IMR-90 (cell line): Measurements from ENCODE around the gene ADD3. TPM values are rescaled to one million over a fixed set of nuclear protein-coding genes. Genes with fewer than 3 reads are reported as not detected.

ENCODE experiments used
- ATAC-seq: fragments of 200-7000 bp; cut with Tn5 transposase; 2 replicates; pipeline ENCODE4 v1.9.1; 2020; ENCODE audit warnings: low read depth, mild to moderate bottlenecking, moderate library complexity
- BruUV-seq: library from RNA; stranded (reverse); fragments of 400-500 nt; replicated peaks from 2 replicates; lab custom pipeline; 2021; lab: Mats Ljungman, UMichigan
- CTCF ChIA-PET: fragments of 300-600 bp; formaldehyde crosslinking; extraction: SDS; loops from one replicate; lab custom pipeline; 2021; ENCODE audit warnings: antibody characterized with exemption; lab: Yijun Ruan, JAX
- POLR2A ChIA-PET: fragments of 300-600 bp; sonication (Branson Sonifier 250); formaldehyde crosslinking; loops from one replicate; lab custom pipeline; 2022; ENCODE audit warnings: antibody characterized with exemption; ENCODE audit not compliant: unreplicated experiment; lab: Charles Lee
- DNase-seq: peaks from one replicate; pipeline ENCODE4 v3.0.0; 2013
- H2AFZ ChIP-seq: replicated peaks from 2 replicates; pipeline ENCODE3; 2013; ENCODE audit warnings: low read length, mild to moderate bottlenecking; ENCODE audit not compliant: poor library complexity
- H2AK5ac ChIP-seq: 2 replicates; pipeline ENCODE4 v1.6.1; 2013; ENCODE audit warnings: low read depth, low read length, inconsistent platforms
- H2AK9ac ChIP-seq: replicated peaks from 2 replicates; pipeline ENCODE3; 2013; ENCODE audit warnings: mild to moderate bottlenecking, low read depth, low read length, moderate library complexity; ENCODE audit not compliant: poor library complexity
- H2BK120ac ChIP-seq: 2 replicates; pipeline ENCODE4 v1.6.1; 2013; ENCODE audit warnings: low read depth, low read length, inconsistent platforms
- H2BK15ac ChIP-seq: 3 replicates; pipeline ENCODE4 v1.6.1; 2013; ENCODE audit warnings: low read depth, low read length, inconsistent platforms
- H2BK20ac ChIP-seq: 2 replicates; pipeline ENCODE4 v1.6.1; 2013; ENCODE audit warnings: low read depth, mild to moderate bottlenecking, inconsistent platforms, low read length, moderate library complexity
- H2BK5ac ChIP-seq: 2 replicates; pipeline ENCODE4 v1.6.1; 2013; ENCODE audit warnings: mild to moderate bottlenecking, low read depth, low read length, inconsistent platforms; ENCODE audit not compliant: poor library complexity, severe bottlenecking
- H3K14ac ChIP-seq: replicated peaks from 2 replicates; pipeline ENCODE4 v1.6.1; 2013; ENCODE audit warnings: low read depth, low read length, inconsistent platforms
- H3K18ac ChIP-seq: 2 replicates; pipeline ENCODE4 v1.6.1; 2013; ENCODE audit warnings: low read depth, low read length, control low read depth
- H3K23ac ChIP-seq: 2 replicates; pipeline ENCODE4 v1.6.1; 2013; ENCODE audit warnings: low read depth, low read length, inconsistent platforms
- H3K27ac ChIP-seq: 2 replicates; pipeline ENCODE4 v1.5.1; 2013; ENCODE audit warnings: mild to moderate bottlenecking, control low read depth, low read length; ENCODE audit not compliant: insufficient read depth
- H3K27me3 ChIP-seq: 2 replicates; pipeline ENCODE4 v1.6.1; 2013; ENCODE audit warnings: low read length; ENCODE audit not compliant: control insufficient read depth, insufficient read depth
- H3K36me3 ChIP-seq: 2 replicates; pipeline ENCODE4 v1.6.1; 2013; ENCODE audit warnings: low read length, mixed read lengths; ENCODE audit not compliant: control insufficient read depth, insufficient read depth
- H3K4ac ChIP-seq: 2 replicates; pipeline ENCODE4 v1.6.1; 2013; ENCODE audit warnings: low read depth, low read length, inconsistent platforms
- H3K4me1 ChIP-seq: 2 replicates; pipeline ENCODE4 v1.6.1; 2013; ENCODE audit warnings: low read length, mixed read lengths; ENCODE audit not compliant: control insufficient read depth, insufficient read depth
- H3K4me2 ChIP-seq: 2 replicates; pipeline ENCODE4 v1.6.1; 2013; ENCODE audit warnings: low read depth, mild to moderate bottlenecking, control low read depth, low read length, moderate library complexity
- H3K4me3 ChIP-seq: 2 replicates; pipeline ENCODE4 v1.5.1; 2013; ENCODE audit warnings: low read depth, mild to moderate bottlenecking, control low read depth, low read length, moderate library complexity; ENCODE audit not compliant: insufficient read depth
- H3K56ac ChIP-seq: 2 replicates; pipeline ENCODE4 v1.6.1; 2013; ENCODE audit warnings: low read length, inconsistent platforms; ENCODE audit not compliant: insufficient read depth; ENCODE audit errors: extremely low read depth
- H3K79me1 ChIP-seq, 2 experiments: 2 replicates each; pipeline ENCODE4 v1.6.1; 2013; ENCODE audit warnings: low read length in 2 of 2, inconsistent platforms in 1 of 2, low read depth in 1 of 2
- H3K9ac ChIP-seq: 2 replicates; pipeline ENCODE4 v1.6.1; 2013; ENCODE audit warnings: low read depth, low read length, control low read depth
- H3K9me1 ChIP-seq: 2 replicates; pipeline ENCODE4 v1.6.1; 2013; ENCODE audit warnings: low read length, inconsistent platforms; ENCODE audit not compliant: insufficient read depth
- H3K9me3 ChIP-seq: 2 replicates; pipeline ENCODE4 v1.6.1; 2013; ENCODE audit warnings: low read length; ENCODE audit not compliant: control insufficient read depth, insufficient read depth
- H4K20me1 ChIP-seq: 2 replicates; pipeline ENCODE4 v1.6.1; 2013; ENCODE audit warnings: low read length, inconsistent platforms; ENCODE audit not compliant: insufficient read depth
- H4K5ac ChIP-seq: 2 replicates; pipeline ENCODE4 v1.6.1; 2013; ENCODE audit warnings: mild to moderate bottlenecking, low read depth, low read length, control low read depth
- H4K8ac ChIP-seq, 2 experiments: 2 replicates each; pipeline ENCODE4 v1.6.1; 2013; ENCODE audit warnings: low read depth in 2 of 2, low read length in 2 of 2, control low read depth in 1 of 2, inconsistent platforms in 1 of 2
- H4K91ac ChIP-seq: 2 replicates; pipeline ENCODE4 v1.6.1; 2013; ENCODE audit warnings: low read depth, low read length, inconsistent platforms; ENCODE audit not compliant: insufficient read depth
- BHLHE40 ChIP-seq: fragments of 150-350 bp; IDR thresholded peaks from 2 replicates; pipeline ENCODE4 v1.6.1; 2016; ENCODE audit warnings: mild to moderate bottlenecking, low read depth, low read length
- CEBPB ChIP-seq: IDR thresholded peaks from 2 replicates; pipeline ENCODE4 v1.6.1; 2012; ENCODE audit warnings: low read depth, low read length, improper control_type of control experiment
- ELK1 ChIP-seq: fragments of 150-350 bp; IDR thresholded peaks from 2 replicates; pipeline ENCODE4 v1.6.1; 2016; ENCODE audit warnings: low read depth, mild to moderate bottlenecking, low read length, moderate library complexity, borderline replicate concordance
- FOS ChIP-seq: fragments of 150-350 bp; IDR thresholded peaks from 2 replicates; pipeline ENCODE4 v1.6.1; 2016; ENCODE audit warnings: low read depth, low read length
- MAFK ChIP-seq: IDR thresholded peaks from 2 replicates; pipeline ENCODE4 v1.6.1; 2012; ENCODE audit warnings: low read depth, low read length, improper control_type of control experiment
- MAZ ChIP-seq: IDR thresholded peaks from 2 replicates; pipeline ENCODE4 v1.6.1; 2012; ENCODE audit warnings: low read depth, mild to moderate bottlenecking, low read length, improper control_type of control experiment, moderate library complexity, borderline replicate concordance
- NFE2L2 ChIP-seq: fragments of 150-350 bp; IDR thresholded peaks from 2 replicates; pipeline ENCODE4 v1.6.1; 2016; ENCODE audit warnings: low read depth, mild to moderate bottlenecking, low read length
- POLR2A ChIP-seq: IDR thresholded peaks from 2 replicates; pipeline ENCODE4 v1.6.1; 2012; ENCODE audit warnings: mild to moderate bottlenecking, low read depth, low read length
- RAD21 ChIP-seq: IDR thresholded peaks from 2 replicates; pipeline ENCODE4 v1.6.1; 2012; ENCODE audit warnings: low read length, improper control_type of control experiment
- RCOR1 ChIP-seq: IDR thresholded peaks from 2 replicates; pipeline ENCODE4 v1.6.1; 2012; ENCODE audit warnings: mild to moderate bottlenecking, low read length, improper control_type of control experiment; ENCODE audit not compliant: insufficient replicate concordance
- RFX5 ChIP-seq: IDR thresholded peaks from 2 replicates; pipeline ENCODE4 v1.8.0; 2012; ENCODE audit warnings: low read depth, mild to moderate bottlenecking, low read length, moderate library complexity
- SMC3 ChIP-seq: fragments of 150-350 bp; IDR thresholded peaks from 2 replicates; pipeline ENCODE4 v1.6.1; 2016; ENCODE audit warnings: low read depth, mild to moderate bottlenecking, antibody characterized with exemption, low read length, moderate library complexity
- WGBS, 2 experiments: methylation state at CpG; one replicate each; pipeline versions ENCODE4 v1.1.5 to v1.1.7; 2013; ENCODE audit warnings: missing lambda C conversion rate in 2 of 2; ENCODE audit not compliant: insufficient read length in 1 of 2; ENCODE audit errors: extremely low coverage in 2 of 2; 5-methylcytosine and 5-hydroxymethylcytosine counted together
- dilution Hi-C: fragments of 300-500 bp; cut with HindIII; formaldehyde crosslinking; loops from one replicate; pipeline ENCODE4 v1.14.3; 2018; ENCODE audit warnings: low sequenced_read_pairs; ENCODE audit not compliant: unreplicated experiment
- in situ Hi-C: fragments of 300-500 bp; cut with MboI; formaldehyde crosslinking; loops from 3 replicates; pipeline ENCODE4 v1.14.3; 2019; ENCODE audit warnings: low sequenced_read_pairs, inconsistent platforms, mixed read lengths
- intact Hi-C: fragments of 100-400 bp; cut with micrococcal nuclease; formaldehyde crosslinking; loops from 2 replicates; pipeline ENCODE4 v1.10.0; 2022
- polyA plus RNA-seq, 3 experiments: library from polyadenylated mRNA; depleted of rRNA; stranded (reverse); fragments of >200 nt; gene quantifications; 2 replicates each; pipeline ENCODE4 v1.2.3, GENCODE V29; 2012; ENCODE audit warnings: low replicate concordance in 1 of 3
- total RNA-seq: library from RNA; depleted of rRNA; stranded (reverse); fragments of >200 nt; gene quantifications from 2 replicates; pipeline ENCODE4 v1.2.3, GENCODE V29; 2012
- TF ChIP-seq, protein P1 (sequence below): fragments of 150-350 bp; IDR thresholded peaks from 2 replicates; pipeline ENCODE4 v1.6.1; 2017; ENCODE audit warnings: mild to moderate bottlenecking, antibody characterized with exemption, low read length, low read depth
- TF ChIP-seq, protein P2 (sequence below): conservative IDR thresholded peaks from 2 replicates; pipeline ENCODE4 v1.5.1; 2012; ENCODE audit warnings: mild to moderate bottlenecking, low read depth, low read length, improper control_type of control experiment

The ADD3 gene
- total and polyA plus RNA-seq, 2 of the 4 experiments (the other 2 are of a cell fraction), result 138 to 212 TPM

GRCh38 chr10:109976681-109977080, 31.1 kb upstream of the ADD3 start:
- H3K79me1 ChIP-seq, result no peaks in the 10 kb centered on the region
- CTCF ChIA-PET, result interaction anchor here (1.1 to 3.2 kb wide), 4 partner anchors 9 to 92 kb away, joined by 3 to 15 read pairs (median 6); no protein-coding TSS in a partner anchor

More at GRCh38 chr10:109976681-109977080, 31.1 kb upstream of the ADD3 start:
- Histone ChIP-seq H3K27ac (no peak overlapping the region), H3K27me3 (no peaks in the 10 kb centered on the region), H2AK5ac (no peak overlapping the region), H3K4me3 (no peak overlapping the region), H3K14ac (no peak overlapping the region), H4K8ac (no peak overlapping the region), H3K4me2 (no peak overlapping the region), H2AK9ac (no peak overlapping the region), H4K5ac (no peak overlapping the region), H2BK15ac (no peak overlapping the region), H3K9ac (no peak overlapping the region), H3K9me1 (peaks cover 3% of the 10 kb centered on the region), H4K91ac (no peak overlapping the region), H2AFZ (no peak overlapping the region), H2BK20ac (no peak overlapping the region), H4K20me1 (no peaks in the 10 kb centered on the region), H3K4me1 (peaks cover 4% of the 10 kb centered on the region; the same call in 1 of the 2 replicates), H2BK5ac (no peak overlapping the region), H3K56ac (no peak overlapping the region), H2BK120ac (no peak overlapping the region), H3K36me3 (no peaks in the 10 kb centered on the region), H3K18ac (no peak overlapping the region), H3K4ac (no peak overlapping the region), H3K9me3 (no peaks in the 10 kb centered on the region), H3K23ac (no peak overlapping the region)
- DNase-seq, result no peak
- POLR2A ChIA-PET, result no interaction called here
- no TSS peak for BruUV-seq
- no peak for ATAC-seq
- dilution Hi-C loops, result no loop called here
- TF ChIP-seq FOS, result no peak
- no peak for TF ChIP-seq CEBPB
- TF ChIP-seq BHLHE40, result no peak
- no peak for TF ChIP-seq NFE2L2
- no peak for TF ChIP-seq RAD21
- TF ChIP-seq MAZ, result no peak
- no peak for TF ChIP-seq RCOR1
- TF ChIP-seq MAFK, result no peak
- TF ChIP-seq, protein P1, sequence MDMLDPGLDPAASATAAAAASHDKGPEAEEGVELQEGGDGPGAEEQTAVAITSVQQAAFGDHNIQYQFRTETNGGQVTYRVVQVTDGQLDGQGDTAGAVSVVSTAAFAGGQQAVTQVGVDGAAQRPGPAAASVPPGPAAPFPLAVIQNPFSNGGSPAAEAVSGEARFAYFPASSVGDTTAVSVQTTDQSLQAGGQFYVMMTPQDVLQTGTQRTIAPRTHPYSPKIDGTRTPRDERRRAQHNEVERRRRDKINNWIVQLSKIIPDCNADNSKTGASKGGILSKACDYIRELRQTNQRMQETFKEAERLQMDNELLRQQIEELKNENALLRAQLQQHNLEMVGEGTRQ, result no peak
- TF ChIP-seq, protein P2, sequence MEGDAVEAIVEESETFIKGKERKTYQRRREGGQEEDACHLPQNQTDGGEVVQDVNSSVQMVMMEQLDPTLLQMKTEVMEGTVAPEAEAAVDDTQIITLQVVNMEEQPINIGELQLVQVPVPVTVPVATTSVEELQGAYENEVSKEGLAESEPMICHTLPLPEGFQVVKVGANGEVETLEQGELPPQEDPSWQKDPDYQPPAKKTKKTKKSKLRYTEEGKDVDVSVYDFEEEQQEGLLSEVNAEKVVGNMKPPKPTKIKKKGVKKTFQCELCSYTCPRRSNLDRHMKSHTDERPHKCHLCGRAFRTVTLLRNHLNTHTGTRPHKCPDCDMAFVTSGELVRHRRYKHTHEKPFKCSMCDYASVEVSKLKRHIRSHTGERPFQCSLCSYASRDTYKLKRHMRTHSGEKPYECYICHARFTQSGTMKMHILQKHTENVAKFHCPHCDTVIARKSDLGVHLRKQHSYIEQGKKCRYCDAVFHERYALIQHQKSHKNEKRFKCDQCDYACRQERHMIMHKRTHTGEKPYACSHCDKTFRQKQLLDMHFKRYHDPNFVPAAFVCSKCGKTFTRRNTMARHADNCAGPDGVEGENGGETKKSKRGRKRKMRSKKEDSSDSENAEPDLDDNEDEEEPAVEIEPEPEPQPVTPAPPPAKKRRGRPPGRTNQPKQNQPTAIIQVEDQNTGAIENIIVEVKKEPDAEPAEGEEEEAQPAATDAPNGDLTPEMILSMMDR, result no peak
- TF ChIP-seq POLR2A, result no peak
- TF ChIP-seq ELK1, result no peak
- TF ChIP-seq SMC3, result no peak
- TF ChIP-seq RFX5, result no peak
- no CpG with 5 or more reads among the region's 2 CpGs for WGBS, 2 experiments
- in situ Hi-C loops, result no loop called here
- intact Hi-C loops, result no loop called here
